GM12865 (cell line): ENCODE data around the gene CHKA.

Experiments used
- DNase-seq: peaks from one replicate; pipeline ENCODE4 v3.0.0; 2010; ENCODE audit warnings: low read depth
- H3K4me3 ChIP-seq: 2 replicates; pipeline ENCODE4 v1.5.1; 2011; ENCODE audit warnings: mild to moderate bottlenecking, low read depth, low read length, control low read depth
- CTCF ChIP-seq: IDR thresholded peaks from 2 replicates; pipeline ENCODE4 v1.5.1; 2011; ENCODE audit warnings: low read length, control low read depth, low read depth, inconsistent platforms; ENCODE audit not compliant: insufficient read depth; ENCODE audit errors: missing control alignments

CHKA gene

GRCh38 chr11:68038718-68039525 is 82.3 kb downstream of the CHKA start, which contains the start of gene TCIRG1:
TCIRG1 (plus strand) TSS chr11:68039025; CDS start chr11:68041272, 2,247 bp downstream.
- TF ChIP-seq CTCF = no peak
- H3K4me3 ChIP-seq = peak within 1 kb of the TSS; percentile 93
- DNase-seq = peak; percentile 84

- peak overlapping the region; percentile 93 for H3K4me3 ChIP-seq
- DNase-seq = no peak
- no peak for TF ChIP-seq CTCF
Observed at GRCh38 chr11:68038226-68038717, 82.9 kb downstream of the CHKA start.

DNA sequence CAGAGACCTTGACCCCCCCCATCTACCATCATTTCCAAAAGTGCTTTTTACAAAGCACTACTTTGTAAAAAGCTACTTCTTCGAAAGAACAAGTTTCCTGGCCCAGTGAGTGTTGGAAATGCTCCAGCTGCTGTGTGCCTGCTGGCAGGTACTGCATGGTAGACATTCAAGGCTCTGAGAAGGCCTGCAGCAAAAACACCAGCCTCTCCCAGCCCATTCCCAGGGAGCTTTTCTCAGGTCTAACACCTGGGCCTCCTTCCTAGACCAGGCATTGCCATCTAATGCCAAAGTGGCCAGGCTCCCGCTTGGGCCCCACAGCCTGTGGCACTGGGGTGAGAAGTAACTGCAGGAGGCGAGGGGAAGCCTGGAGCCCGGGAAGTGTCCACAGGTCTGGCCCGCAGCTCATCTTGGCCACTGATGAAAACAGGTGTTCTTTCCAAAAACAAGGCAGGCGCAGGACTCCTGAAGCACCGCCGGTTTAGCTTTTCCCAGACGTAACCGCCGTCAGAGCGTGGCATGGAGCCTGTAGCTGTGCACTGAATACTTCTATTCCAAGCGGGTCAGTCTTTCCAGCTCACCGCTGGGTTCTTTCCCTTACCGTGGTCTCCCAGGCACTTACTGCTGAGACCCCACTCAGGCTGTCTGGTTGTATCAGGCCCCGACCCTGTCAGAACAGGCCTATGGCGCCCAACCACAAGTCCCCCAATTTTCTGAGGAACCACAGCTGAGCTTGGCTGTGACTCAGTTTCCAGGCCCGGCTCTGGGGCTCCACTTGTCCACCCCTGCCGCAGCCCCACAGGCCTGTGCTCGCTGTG is 83.6 kb downstream of the CHKA start:
- TF ChIP-seq CTCF = no peak
- no peak overlapping the region for H3K4me3 ChIP-seq
- DNase-seq = no peak

GRCh38 chr11:68036717-68037239 is 84.4 kb downstream of the CHKA start:
- no peak for TF ChIP-seq CTCF
- no peak for DNase-seq
- H3K4me3 ChIP-seq = no peak overlapping the region

DNA sequence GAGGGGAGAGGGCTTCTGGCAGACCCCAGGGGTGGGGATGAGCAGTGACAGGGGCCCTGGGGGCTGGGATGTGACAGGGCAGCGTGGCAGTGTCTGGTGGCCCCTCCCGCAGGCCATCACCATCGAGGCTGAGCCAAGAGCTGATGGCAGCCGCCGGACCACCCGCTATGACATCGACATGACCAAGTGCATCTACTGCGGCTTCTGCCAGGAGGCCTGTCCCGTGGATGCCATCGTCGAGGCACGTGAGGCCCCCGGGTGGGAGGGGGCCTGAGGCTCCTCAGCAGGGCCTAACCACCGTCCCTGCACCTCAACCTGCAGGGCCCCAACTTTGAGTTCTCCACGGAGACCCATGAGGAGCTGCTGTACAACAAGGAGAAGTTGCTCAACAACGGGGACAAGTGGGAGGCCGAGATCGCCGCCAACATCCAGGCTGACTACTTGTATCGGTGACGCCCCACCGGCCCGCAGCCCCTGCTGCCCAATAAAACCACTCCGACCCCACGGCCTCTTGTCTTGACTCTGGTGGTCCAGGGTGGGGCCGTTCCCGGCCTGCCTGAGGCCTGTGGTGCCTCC is 85.0 kb downstream of the CHKA start:
- no peak for TF ChIP-seq CTCF
- DNase-seq = no peak
- no peak overlapping the region for H3K4me3 ChIP-seq

- no peak for DNase-seq
- no peak overlapping the region for H3K4me3 ChIP-seq
- TF ChIP-seq CTCF = no peak
Observed at GRCh38 chr11:68035266-68035876, 85.8 kb downstream of the CHKA start.
